Amniotic epithelial cell (primary cell): ENCODE measurements around the gene PIH1D1.

Experiments used
- DNase-seq: peaks from one replicate; pipeline ENCODE4 v3.0.0-alpha.2; 2010; ENCODE audit warnings: low read depth

PIH1D1 gene

DNA sequence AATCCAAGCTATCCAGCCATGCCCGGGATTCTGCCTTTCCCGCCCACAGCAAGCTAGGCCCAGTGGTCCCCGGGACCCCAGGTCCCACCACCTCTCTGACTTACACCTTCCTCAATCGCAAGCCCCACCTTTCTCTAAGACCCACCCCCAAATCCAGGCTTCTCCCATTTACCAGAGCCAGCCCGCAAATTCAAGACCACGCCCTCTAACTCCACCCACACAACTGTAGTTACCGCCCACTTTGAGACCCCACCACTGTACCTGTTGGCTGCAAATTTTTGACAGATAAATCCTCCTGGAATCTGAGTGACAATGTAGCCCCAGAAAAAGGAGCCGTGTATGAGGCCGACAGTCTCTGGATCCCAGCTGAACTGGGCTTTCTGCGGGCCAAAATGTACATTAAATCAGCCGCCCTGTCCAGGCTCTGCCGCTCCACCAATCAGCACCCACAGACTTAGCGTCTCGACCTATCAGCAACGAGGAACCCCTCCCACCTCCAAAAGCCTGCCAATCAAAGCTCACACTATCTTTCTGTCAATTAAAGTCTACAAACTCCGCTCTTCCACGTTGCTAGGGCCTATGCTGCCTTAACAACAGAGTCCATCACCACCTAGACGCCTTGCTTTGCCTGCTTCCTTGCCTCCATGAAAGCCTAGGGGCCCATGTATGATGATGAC, 16.6 kb downstream of the PIH1D1 start:
- no peak for DNase-seq

DNA sequence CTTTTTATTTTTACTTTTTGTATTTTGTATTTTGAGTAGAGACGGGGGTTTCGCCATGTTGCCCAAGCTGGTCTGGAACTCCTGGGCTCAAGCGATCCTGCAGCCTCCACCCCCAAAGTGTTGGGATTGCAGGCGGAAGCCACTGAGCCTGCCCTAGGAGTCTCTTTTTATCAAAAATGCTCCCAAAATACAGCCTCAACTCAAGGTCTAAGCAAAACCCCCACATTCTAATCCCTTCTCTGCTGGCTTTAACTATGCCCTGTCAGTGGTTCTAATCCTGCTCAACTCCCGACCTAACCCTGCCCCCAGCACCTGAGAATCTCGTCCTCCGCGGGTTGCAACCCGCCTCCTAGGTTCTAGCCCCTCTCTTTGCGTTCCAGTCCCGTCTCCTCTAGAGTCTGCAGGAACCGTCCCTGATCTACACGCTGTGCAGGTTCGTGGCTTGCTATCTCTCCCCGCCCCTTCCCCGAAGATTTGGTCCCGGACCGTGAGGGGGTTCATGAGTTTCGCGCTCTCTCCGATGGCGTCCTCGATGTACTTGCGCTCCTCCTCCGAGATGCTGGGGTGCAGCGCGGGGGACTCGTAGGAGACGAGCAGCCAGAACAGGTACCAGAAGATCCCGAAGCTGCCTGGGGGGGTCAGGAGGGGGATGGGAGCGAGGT, 18.2 kb downstream of the PIH1D1 start:
- no peak for DNase-seq

DNA sequence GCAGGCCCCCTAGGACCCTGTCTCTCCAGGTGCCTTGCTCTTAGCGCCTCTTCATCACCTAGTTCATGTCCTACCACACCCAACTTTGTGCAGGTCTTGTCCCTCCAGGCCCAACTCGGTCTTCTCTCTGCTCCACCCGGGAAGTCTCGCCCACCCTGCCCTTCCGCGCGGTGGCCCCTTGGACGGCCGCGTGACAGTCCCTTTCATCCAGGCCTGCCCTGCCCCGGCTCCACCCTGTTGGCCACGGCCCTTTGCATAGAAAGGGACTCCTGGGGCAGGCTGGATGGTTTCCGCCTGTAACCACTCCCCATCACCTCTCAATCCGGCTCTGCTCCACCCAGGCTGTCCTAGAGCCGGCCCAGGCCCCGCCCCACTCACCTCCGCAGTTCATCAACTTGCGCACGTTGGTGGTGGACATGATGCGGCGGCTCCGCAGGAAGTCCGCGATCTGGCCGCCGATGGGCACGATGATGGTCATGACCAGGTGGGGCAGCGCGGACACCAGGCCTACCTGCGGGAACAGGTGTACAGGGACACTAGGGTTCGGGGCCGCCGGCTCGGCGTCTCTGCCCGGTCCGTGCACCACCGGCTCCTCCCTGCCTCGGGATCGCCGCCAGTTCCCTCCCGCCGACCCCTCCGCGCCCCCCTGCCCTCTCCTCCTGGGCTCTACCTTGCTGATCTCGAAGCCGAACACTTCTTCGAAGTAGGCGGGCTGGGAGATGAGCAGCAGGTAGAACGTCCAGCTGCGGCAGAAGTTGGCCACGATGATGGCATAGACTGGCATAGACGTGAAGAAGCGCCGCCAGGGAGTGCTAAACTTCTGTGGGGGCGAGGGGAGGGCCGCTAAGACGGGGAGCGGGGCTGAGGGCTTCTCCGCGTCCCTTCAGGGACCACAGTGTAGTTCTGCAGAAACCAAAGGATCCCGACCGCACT, 19.2 kb downstream of the PIH1D1 start:
- no peak for DNase-seq

GRCh38 chr19:49431330-49431749, 20.3 kb downstream of the PIH1D1 start:
- no peak for DNase-seq

DNA sequence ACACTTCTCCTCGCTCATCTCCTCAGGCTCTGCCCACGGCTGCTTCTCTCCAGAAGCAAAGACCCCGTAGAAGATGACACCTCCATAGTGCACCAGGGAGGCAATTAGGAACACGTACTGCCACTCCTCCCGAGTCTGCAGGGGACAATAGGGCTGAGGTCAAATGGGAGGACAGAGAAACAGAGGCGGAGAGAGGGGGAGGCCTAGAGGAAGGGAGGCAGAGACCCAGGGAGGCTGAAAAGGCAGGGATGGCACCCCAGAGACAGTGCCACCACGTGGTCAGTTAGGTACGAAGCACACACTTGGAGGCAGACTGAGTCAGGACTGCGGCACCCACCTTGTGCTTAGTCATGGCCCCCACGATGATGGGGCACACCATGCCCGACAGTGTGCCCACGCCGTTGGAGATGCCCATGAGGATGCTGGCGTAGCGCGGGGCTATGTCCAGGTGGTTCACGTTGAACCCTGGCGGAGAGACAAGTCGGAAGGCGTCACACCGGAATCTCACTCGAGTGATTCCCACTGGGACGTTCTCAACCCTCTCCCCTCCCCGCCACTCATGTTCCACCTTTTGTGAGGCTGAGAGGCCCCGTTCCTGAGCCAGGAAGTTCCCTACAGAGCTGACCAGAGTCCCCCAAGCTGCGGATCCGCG, 20.8 kb downstream of the PIH1D1 start:
- DNase-seq = no peak

DNA sequence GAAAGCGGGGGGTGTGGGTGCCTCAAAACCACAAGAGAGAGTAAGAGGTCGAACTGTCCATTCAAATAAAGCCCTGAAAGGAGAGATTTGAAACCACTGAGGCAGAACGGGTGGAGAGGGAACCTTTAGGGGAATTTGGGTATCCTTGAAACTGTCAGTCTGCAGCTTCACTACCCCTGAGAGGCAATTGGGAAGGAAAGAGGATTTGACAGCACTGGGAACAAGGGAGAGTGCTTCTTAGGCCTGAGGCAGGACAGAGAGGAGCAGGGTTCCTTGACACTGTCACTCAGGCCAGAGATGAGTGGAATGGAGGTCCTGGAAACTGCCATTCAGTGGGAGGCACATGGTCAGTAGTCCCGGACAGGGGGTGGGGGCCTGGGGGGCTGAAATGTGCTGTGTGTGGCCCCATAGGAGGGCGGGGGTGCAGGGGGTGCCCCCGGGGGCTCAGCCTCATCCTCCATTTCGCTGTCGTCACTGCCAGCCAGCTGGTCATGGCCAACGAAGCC, 21.4 kb downstream of the PIH1D1 start:
- no peak for DNase-seq

GRCh38 chr19:49428547-49429451, 22.8 kb downstream of the PIH1D1 start:
- no peak for DNase-seq

DNA sequence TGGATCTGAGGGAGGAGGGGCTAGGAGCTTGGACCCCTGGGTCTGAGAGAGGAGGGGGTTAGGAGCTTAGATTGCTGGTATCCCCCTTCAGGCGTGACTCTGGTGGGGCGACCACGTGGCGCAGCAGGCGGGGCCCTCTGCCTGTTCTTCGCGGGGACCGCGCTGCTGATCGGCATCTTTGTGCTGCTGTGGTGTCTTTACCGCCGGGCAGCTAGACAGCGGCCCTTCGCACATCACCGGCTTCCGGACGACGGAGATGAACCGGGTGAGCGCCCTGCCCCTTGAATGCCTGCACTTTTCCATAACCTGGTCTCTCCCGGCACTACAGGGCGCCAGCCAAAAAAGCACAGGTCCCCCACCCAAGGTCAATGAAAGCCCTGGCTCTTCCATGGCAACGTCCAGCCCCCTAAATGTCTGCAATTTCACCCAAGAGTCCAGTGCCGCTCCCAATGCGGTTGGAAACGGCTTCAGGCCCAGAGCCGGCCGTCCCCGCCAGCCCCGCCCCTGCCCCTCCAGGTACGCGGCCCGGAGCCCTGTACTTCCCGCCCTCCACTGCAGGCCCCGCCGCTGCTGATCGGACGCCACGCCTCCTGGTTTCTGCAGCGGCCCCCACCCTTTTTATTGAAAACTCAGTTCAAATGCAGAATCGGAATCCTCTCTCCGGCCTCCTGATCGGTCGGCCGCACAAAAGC, 23.6 kb downstream of the PIH1D1 start:
- no peak for DNase-seq

DNA sequence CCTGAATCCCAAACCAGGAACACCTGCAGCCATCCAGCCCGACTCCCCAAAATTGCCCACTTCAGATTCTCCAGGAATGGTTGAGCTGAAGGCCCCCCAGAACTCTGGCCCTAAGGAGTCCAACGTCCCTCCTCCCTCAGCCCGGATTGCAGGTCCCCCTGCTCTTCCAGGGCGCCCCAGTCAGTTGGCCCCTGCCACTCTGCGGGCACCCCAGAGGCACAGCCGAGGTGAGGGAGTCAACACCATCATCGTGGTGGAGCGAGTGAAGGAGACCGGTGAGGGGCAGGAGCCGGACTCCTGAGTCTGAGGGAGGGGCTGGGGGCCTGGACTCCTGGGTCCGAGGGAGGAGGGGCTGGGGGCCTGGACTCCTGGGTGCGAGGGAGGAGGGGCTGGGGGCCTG, 24.3 kb downstream of the PIH1D1 start:
- no peak for DNase-seq

GRCh38 chr19:49425922-49426592, 25.6 kb downstream of the PIH1D1 start:
- DNase-seq = no peak

GRCh38 chr19:49425178-49425577, 26.4 kb downstream of the PIH1D1 start, which contains the start of gene GFY:
Gene GFY (plus strand): TSS chr19:49425388. CDS start chr19:49426431, 1,043 bp downstream.
- DNase-seq = no peak

DNA sequence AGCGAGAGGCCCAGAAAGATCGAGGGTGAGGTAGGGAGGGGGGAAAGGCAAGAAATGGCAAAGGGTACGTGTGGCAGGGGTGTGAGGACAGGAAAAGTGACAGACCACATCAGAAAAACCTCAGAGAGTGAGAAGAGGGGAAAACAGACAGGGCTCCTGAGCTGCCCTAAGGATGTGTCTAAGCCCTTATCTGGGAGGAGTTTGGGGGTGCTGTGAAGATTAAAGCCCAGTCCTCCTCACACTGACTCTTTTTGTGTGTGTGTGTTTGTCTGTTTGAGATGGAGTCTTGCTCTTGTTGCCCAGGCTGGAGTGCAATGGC, 27.7 kb downstream of the PIH1D1 start:
- no peak for DNase-seq

- DNase-seq = no peak
Measured at GRCh38 chr19:49423071-49423984, 28.3 kb downstream of the PIH1D1 start, which contains the start of gene PTH2. Gene PTH2 (minus strand): TSS chr19:49423441. CDS start chr19:49423339, 102 bp downstream.

DNA sequence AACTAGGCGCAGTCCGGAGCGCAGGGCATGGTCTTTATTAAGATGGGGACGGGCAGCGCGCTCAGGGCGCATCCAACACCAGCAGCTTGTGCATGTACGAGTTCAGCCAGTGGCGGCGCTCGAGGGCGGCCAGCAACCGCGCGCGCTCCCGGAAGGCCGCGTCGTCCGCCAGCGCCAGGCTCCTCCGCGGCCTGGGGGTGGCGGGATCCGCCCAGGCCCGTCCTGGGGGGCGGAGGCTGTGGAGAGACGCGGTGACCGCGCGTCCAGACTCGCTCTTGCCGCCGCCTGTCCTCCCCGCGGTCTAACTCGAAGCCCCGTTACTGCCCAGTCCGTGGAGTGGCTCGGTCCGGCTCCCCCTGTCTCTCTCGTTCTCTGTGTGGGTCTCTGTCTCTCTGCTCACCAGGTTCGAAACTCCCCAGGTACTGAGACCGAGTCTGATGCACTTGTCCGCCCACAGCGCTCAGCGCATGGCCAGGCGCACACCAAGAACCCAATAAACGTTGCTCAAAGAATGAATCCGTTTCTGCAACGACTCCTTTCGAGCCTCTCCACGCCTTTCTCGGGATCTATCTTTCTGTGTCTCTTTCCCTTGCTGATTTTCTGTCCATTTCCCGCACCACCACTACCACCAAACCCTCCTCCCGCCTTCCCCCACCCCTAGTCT, 29.1 kb downstream of the PIH1D1 start:
- no peak for DNase-seq

DNA sequence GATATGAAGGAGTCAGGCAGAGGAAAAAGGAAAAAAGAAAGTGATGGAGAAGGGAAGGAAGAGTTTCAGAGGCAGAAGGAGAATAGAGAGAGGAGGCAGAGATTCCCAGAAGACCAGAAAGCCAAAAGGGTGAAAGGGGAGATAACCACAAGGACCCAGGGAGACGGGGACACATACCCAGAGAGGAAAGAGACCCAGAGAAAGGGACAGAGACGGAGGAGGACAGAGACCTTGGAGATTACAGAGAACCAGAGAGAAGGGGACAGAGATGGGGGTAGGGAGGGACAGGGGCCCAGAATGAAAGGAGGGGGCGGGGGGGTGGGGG, 29.8 kb downstream of the PIH1D1 start:
- DNase-seq = no peak

GRCh38 chr19:49421039-49421877, 30.4 kb downstream of the PIH1D1 start:
- DNase-seq = peak; percentile 25

DNA sequence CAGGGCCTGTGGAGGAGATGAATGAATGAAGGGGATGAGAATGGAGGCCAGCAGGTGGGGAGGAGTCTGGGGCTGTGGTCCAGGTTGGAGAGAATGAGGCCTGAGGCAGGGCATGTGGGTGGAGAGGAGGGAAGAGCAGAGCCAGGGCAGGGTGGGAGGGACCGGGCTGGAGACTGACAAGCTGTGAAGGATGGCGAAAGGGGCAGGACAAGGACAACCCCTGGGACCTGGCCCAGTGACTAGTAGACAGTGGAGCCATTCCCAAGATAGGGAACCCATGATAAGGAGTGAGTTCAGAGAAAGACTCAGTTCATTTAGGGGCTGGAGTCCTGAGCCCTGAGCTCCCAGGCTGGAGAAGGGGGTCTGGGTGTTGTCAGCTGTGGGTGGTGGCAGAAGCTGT, 31.4 kb downstream of the PIH1D1 start:
- DNase-seq = no peak
